Measurements from ENCODE around the gene SLC7A1.

Gene SLC7A1

DNA sequence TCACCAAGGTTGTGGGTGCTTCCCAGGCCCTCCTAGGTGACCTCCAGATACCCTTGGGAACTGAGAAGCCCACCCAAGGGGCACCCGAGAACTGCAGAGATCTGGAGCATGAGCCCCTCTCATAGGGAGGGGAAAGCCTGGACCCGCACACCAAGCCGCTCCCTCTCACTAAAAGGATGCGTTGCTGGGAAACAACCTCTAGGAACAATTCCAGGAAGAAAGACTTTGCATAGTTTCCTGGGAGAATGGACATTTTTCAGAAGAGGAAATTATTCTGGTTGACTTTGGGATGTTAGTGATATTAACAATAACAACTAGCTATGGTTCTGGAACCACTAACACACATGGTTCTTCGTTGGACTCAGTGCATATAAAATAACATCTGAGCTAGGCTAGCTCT is 64.6 kb downstream of the SLC7A1 start:
- no peak for DNase-seq (ENCODE audit: low spot score)

- DNase-seq (ENCODE audit: low spot score): no peak
Measured at GRCh38 chr13:29529754-29530153, 65.7 kb downstream of the SLC7A1 start.

DNA sequence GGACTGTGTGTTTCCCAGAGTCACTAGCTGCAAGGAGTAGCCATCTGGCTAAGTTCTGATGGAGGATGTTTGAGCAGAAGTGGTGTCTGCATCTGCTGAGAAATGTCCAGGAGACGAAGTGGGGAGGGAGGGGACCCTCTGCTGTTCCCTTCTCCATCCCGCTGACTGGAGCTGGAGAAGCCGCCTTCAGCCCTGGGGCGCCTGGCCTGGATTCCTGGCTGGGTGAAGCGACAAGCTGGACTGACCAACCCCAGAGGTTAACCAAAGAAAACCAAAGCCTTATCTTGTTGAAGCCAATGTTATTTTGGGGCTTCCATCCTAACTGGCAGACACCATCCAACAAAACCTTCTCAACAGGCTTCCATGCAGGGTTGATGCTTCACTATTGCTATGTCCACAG is 67.6 kb downstream of the SLC7A1 start:
- DNase-seq (ENCODE audit: low spot score): no peak

- DNase-seq (ENCODE audit: low spot score): no peak
Measured at GRCh38 chr13:29527511-29527910, 68.0 kb downstream of the SLC7A1 start.

DNA sequence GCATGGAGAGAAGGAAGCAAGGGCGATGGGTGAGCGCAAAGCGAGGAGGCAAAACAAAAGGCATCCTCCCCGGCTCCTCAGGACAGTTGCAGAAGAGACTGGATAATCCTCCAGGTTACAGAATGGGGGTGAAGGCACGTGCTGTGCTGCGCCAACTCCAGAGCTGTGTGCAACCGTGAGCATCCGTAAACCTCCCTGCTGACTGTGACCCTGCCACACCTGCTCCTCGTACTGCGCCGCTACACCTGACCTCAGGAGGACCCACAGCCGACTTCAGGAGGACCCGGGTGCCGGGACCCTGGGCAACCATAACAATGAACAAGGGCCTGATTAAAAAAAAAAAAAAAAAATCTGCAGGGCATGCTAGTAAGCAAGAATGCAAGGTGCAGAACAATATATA is 68.7 kb downstream of the SLC7A1 start:
- DNase-seq (ENCODE audit: low spot score): no peak

GRCh38 chr13:29525757-29526156 is 69.7 kb downstream of the SLC7A1 start:
- no peak for DNase-seq (ENCODE audit: low spot score)

DNA sequence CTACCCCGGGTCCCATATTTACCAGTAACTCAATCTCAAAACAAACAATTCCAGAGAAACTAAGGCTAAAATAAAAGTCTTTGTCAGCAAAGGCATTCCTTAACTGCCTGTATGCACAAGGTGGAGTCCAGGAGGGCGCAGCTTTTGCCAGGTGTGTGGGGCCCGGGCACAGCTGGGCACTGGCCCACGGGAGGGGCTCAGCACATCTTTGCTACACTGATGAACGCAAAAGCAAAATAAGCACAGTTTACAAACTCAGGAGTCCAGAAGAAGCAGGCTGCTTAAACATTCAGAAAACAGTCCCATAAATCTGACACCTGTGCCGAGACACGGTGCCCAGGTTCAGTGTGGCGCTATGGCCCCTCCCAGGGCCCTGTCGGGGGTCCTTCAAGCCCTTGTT is 70.8 kb downstream of the SLC7A1 start:
- DNase-seq (ENCODE audit: low spot score): no peak

- DNase-seq (ENCODE audit: low spot score): no peak
Measured at GRCh38 chr13:29524176-29524575, 71.3 kb downstream of the SLC7A1 start.

DNA sequence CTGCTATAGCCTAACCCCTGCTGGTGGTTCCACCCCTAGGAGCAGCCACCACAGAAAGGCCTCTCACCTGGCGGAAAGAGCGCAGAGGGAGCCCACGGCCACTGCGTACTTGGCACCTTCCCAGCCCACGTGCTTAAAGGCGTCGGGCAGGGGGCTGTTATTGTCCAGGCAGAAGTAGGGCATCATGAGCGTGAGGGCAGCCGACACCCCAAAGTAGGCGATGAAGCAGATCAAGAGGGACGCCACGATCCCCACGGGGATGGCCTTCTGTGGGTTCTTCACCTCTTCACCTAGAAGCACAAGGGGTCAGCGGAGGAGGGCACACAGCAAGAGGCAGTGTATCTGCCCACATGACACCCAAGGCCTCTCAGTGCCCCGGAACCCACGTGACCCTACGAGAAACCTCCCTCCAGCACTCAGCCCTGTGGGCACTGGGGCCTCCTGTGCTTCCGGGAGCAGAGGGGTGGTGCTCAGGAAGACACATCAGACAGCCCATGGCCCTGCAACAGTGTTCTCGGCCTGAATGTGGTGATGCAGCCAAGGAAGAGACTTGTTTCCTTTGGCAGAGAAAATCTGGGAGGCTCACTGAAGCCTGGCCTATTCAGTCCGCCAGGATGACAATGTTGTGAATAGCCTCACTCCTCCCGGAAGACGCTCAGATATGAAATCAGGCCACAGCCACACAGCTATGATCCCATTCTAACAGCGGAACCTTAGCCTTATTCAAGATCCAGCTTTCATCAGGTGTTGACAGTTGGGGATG is 72.1 kb downstream of the SLC7A1 start:
- DNase-seq (ENCODE audit: low spot score): no peak

GRCh38 chr13:29522044-29522685 is 73.3 kb downstream of the SLC7A1 start:
- DNase-seq (ENCODE audit: low spot score): no peak

- DNase-seq (ENCODE audit: low spot score): no peak
Measured at GRCh38 chr13:29521336-29521735, 74.2 kb downstream of the SLC7A1 start.

GRCh38 chr13:29520671-29521070 is 74.8 kb downstream of the SLC7A1 start:
- no peak for DNase-seq (ENCODE audit: low spot score)

GRCh38 chr13:29519921-29520320 is 75.6 kb downstream of the SLC7A1 start:
- no peak for DNase-seq (ENCODE audit: low spot score)

- no peak for DNase-seq (ENCODE audit: low spot score)
Measured at GRCh38 chr13:29516880-29517279, 78.6 kb downstream of the SLC7A1 start.

- no peak for DNase-seq (ENCODE audit: low spot score)
Measured at GRCh38 chr13:29516012-29516411, 79.5 kb downstream of the SLC7A1 start.

GRCh38 chr13:29515372-29515771 is 80.1 kb downstream of the SLC7A1 start:
- no peak for DNase-seq (ENCODE audit: low spot score)

- DNase-seq (ENCODE audit: low spot score): no peak
Measured at GRCh38 chr13:29514720-29515310, 80.7 kb downstream of the SLC7A1 start.

DNA sequence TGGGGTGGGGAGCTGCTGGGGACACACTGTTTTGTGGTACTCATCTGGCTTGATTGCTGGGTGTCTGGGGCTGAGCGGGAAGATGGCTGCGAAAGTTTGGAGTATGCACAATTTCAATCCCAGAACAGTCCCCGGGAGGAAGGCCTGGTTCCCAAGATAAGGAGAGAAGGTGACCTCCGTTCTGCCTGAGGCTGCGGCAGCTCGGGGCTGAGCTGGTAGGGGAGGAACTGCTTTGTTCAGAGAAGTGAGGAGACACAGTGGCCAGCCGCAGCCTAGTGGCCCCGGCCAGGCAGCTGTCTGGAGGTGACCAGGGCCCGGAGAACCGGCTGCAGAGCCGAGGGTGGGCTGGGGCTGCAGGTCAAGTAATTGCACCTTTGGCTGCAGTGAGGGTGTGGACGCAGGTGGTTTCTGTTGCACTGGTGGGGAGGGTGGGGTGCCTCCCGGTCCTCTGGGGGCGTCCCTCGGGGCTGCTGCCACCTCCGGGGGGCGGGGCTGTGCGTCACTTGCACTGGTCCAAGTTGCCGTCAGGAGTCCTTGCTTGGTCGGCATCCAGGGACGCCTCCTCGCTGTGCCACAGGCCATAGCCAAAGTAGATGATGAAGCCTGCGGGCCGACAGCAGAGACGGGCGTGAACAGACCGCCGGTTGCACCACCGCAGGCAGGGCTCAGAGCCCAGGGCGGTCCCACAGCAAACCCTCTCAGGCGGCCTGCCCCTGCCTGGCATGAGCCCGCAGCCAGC is 81.3 kb downstream of the SLC7A1 start:
- no peak for DNase-seq (ENCODE audit: low spot score)

DNA sequence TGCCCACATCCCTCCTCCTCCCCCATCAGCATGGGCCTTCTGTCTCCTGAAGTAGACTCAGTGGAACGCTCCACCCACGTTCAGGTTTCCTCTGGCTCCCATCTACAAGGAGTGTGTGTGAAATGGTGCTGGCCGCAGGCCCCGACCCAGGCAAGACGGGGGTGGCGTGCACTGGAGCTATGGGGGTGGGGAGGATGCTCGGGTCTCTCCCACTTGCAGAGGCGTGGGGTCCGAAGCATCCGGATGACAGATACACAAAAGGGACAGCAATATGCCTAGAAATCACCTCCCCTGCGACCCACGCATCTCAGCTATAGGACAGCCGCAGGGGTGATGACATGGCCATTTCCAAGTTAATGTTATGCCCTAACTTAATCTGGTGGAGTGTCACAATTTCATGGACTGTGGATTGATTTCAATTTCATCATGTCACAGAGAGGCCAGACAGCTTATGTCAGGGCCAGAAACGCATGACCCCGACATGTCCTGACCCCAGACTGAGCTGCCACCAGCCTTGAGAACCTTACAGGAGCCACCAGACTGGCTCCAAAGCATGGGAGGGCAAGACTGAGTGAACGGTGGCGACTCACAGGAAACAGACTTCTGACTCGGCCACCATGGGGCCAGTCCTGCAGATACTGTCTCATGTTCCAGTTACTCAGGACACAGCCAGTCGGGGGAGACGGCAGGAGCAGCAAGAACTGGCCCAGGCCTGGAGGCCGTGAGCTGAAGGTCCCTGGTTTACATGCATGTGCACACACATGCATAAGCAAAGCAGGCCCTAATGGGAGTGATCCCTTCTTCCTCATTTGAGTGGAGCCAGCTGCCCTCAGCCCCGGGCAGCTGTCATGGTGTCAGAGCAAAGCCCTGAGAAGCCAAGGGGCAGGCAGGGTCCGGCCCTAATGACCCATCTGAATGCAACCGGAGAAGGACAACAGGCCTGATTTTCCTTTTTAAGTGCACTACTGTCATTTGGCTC is 82.2 kb downstream of the SLC7A1 start:
- no peak for DNase-seq (ENCODE audit: low spot score)

- no peak for DNase-seq (ENCODE audit: low spot score)
Measured at GRCh38 chr13:29511980-29512379, 83.5 kb downstream of the SLC7A1 start.

Data from SK-N-DZ (cell line).